Left ventricle myocardium inferior (tissue), 1 donor: ENCODE results near the gene PCCA. TPM values are rescaled to one million over a fixed set of nuclear protein-coding genes. Genes with fewer than 3 reads are reported as not detected.

Experiments used
- total RNA-seq: library from RNA; stranded (reverse); fragmentation: NEBNext Ultra II Directional; extraction: Animal tissue kit (Norgen Biotek cat#: 25700); gene quantifications from one replicate; pipeline ENCODE4 v1.2.1, GENCODE V29; 2021
- donor health status: DM: no; HTN: yes; CAD: no; lungs with severe emphysema.

Gene PCCA
- total RNA-seq, 1 donor from 2014 or later = 65.4 TPM

Other genes with a start within 250 kb of the PCCA start
- not detected for gene ZIC5, start 117.3 kb upstream of the PCCA start, total RNA-seq
- gene ZIC2, start 107.3 kb upstream of the PCCA start, total RNA-seq = not detected